ENCODE data around the gene SYTL2. TPM values are rescaled to one million over a fixed set of nuclear protein-coding genes. Genes with fewer than 3 reads are reported as not detected.
A peak's percentile ranks its signal among the peaks of the same experiment; 100 is the strongest.

Gene SYTL2
- total and polyA plus RNA-seq, 4 experiments from 2014 or later, result 3.9 to 35.7 (median 28.2) TPM

- no peaks in the 10 kb centered on the region for H3K9me3 ChIP-seq (ENCODE audit: control insufficient read depth in 1 of 2, low read length in 2 of 2)
- H3K27me3 ChIP-seq (ENCODE audit: insufficient read depth, low read length), result no peaks in the 10 kb centered on the region
- intact Hi-C loops (cut with micrococcal nuclease), result loop anchor here (1.0 to 10.0 kb wide), 7 partner anchors 58 to 499 kb away; no protein-coding TSS in a partner anchor
- no peak overlapping the region for H3K4me3 ChIP-seq (ENCODE audit: low read length in 2 of 2)
- Mint-ChIP-seq H3K4me1 (peaks cover 8 to 12% (median 9%) of the 10 kb centered on the region in 4 donors), H3K36me3 (peaks cover 15 to 32% of the 10 kb centered on the region in 2 donors), H3K27ac (peak overlapping the region in 2 of 7 donors; percentile 7 to 53), H3K27me3 (peaks cover 0 to 2% of the 10 kb centered on the region in 2 donors), H3K9me3 (no peaks in the 10 kb centered on the region), H3K4me3 (no peak overlapping the region)
- no peaks in the 10 kb centered on the region for H3K36me3 ChIP-seq (ENCODE audit: insufficient read depth, low read length)
- POLR2A ChIA-PET (ENCODE audit: partially characterized antibody), result interaction anchor here (0.6 to 1.5 kb wide), 4 partner anchors 29 to 160 kb away, joined by 3 to 5 read pairs (median 4); partner anchors contain the start of gene CREBZF
- CTCF ChIA-PET (ENCODE audit: partially characterized antibody), result interaction anchor here (0.7 to 5.6 kb wide), 15 partner anchors 8 to 306 kb away, joined by 3 to 49 read pairs (median 4); partner anchors contain the start of genes CCDC83 and CCDC89
- peaks cover 5% of the 10 kb centered on the region for H3K4me1 ChIP-seq (ENCODE audit: insufficient read depth, low read length)
- peak in 4 of 5 donors; percentile 40 to 57 (median 45) for DNase-seq
- no peak overlapping the region for H3K27ac ChIP-seq (ENCODE audit: low read depth, low read length)
Observed at GRCh38 chr11:85694385-85694980, 116.5 kb downstream of the SYTL2 start.

- H3K4me1 Mint-ChIP-seq, result peaks cover 7 to 23% (median 16%) of the 10 kb centered on the region in 4 donors
- Histone ChIP-seq H3K4me1 (ENCODE audit: insufficient read depth, low read length) (peaks cover 12% of the 10 kb centered on the region), H3K27ac (ENCODE audit: low read depth, low read length) (no peak within 1 kb of the TSS), H3K36me3 (ENCODE audit: insufficient read depth, low read length) (no peaks in the 10 kb centered on the region), H3K4me3 (ENCODE audit: low read length in 2 of 2) (no peak within 1 kb of the TSS), H3K9me3 (ENCODE audit: control insufficient read depth in 1 of 2, low read length in 2 of 2) (no peaks in the 10 kb centered on the region), H3K27me3 (ENCODE audit: insufficient read depth, low read length) (no peaks in the 10 kb centered on the region)
- H3K27ac Mint-ChIP-seq, result peak within 1 kb of the TSS in 4 of 7 donors; percentile 0 to 56 (median 28)
- H3K4me3 Mint-ChIP-seq, result peak within 1 kb of the TSS in 2 of 8 donors; percentile 20 to 46
- no peak for DNase-seq
- ChIA-PET CTCF (ENCODE audit: partially characterized antibody) (interaction anchor here (1.0 to 1.3 kb wide), 3 partner anchors 10 to 22 kb away, joined by 3 to 5 read pairs (median 4); no protein-coding TSS in a partner anchor), POLR2A (ENCODE audit: partially characterized antibody) (interaction anchor here (1.9 kb wide), 1 partner anchor 21 kb away, joined by 10 read pairs; the partner anchor contains the start of gene CREBZF)
- no peaks in the 10 kb centered on the region for H3K9me3 Mint-ChIP-seq
- intact Hi-C loops (cut with micrococcal nuclease), result no loop called here
- H3K27me3 Mint-ChIP-seq, result peaks cover 6 to 9% of the 10 kb centered on the region in 2 donors
- peaks cover 3 to 8% of the 10 kb centered on the region in 2 donors for H3K36me3 Mint-ChIP-seq
Observed at GRCh38 chr11:85685820-85686459, 125.0 kb downstream of the SYTL2 start, which contains the start of gene CCDC89. Gene CCDC89 (minus strand): TSS chr11:85686195. CDS start chr11:85686130, 65 bp downstream.

- Mint-ChIP-seq H3K27me3 (peaks cover 9 to 10% of the 10 kb centered on the region in 2 donors), H3K4me1 (peaks cover 7 to 25% (median 16%) of the 10 kb centered on the region in 4 donors), H3K36me3 (peaks cover 0 to 4% of the 10 kb centered on the region in 2 donors), H3K27ac (peak overlapping the region in 2 of 7 donors; percentile 0 to 50), H3K4me3 (peak overlapping the region in 1 of 8 donors; percentile 20), H3K9me3 (no peaks in the 10 kb centered on the region)
- POLR2A ChIA-PET (ENCODE audit: partially characterized antibody), result interaction anchor here (1.8 to 1.9 kb wide), 2 partner anchors 21 to 53 kb away, joined by 4 to 10 read pairs; partner anchors contain the start of gene CREBZF
- Histone ChIP-seq H3K27ac (ENCODE audit: low read depth, low read length) (no peak overlapping the region), H3K4me3 (ENCODE audit: low read length in 2 of 2) (no peak overlapping the region), H3K27me3 (ENCODE audit: insufficient read depth, low read length) (no peaks in the 10 kb centered on the region), H3K4me1 (ENCODE audit: insufficient read depth, low read length) (peaks cover 12% of the 10 kb centered on the region), H3K36me3 (ENCODE audit: insufficient read depth, low read length) (no peaks in the 10 kb centered on the region), H3K9me3 (ENCODE audit: control insufficient read depth in 1 of 2, low read length in 2 of 2) (no peaks in the 10 kb centered on the region)
- CTCF ChIA-PET (ENCODE audit: partially characterized antibody), result interaction anchor here (1.3 to 1.9 kb wide), 2 partner anchors 10 to 20 kb away, joined by 4 to 5 read pairs; partner anchors contain the start of gene CREBZF
- DNase-seq, result no peak
- intact Hi-C loops (cut with micrococcal nuclease), result no loop called here
Observed at GRCh38 chr11:85685125-85685819, 125.7 kb downstream of the SYTL2 start.

- DNase-seq, result peak; percentile 32 to 55 (median 40)
- peak overlapping the region; percentile 75 to 93 (median 85) for H3K4me3 Mint-ChIP-seq
- peaks cover 7 to 25% (median 16%) of the 10 kb centered on the region in 4 donors for H3K4me1 Mint-ChIP-seq
- no peaks in the 10 kb centered on the region for H3K27me3 ChIP-seq (ENCODE audit: insufficient read depth, low read length)
- CTCF ChIA-PET (ENCODE audit: partially characterized antibody), result interaction anchor here (1.8 kb wide), 1 partner anchor 15 kb away, joined by 5 read pairs; no protein-coding TSS in a partner anchor
- H3K9me3 ChIP-seq (ENCODE audit: control insufficient read depth in 1 of 2, low read length in 2 of 2), result no peaks in the 10 kb centered on the region
- no peaks in the 10 kb centered on the region for H3K9me3 Mint-ChIP-seq
- no peaks in the 10 kb centered on the region for H3K36me3 ChIP-seq (ENCODE audit: insufficient read depth, low read length)
- H3K27me3 Mint-ChIP-seq, result peaks cover 8 to 9% of the 10 kb centered on the region in 2 donors
- intact Hi-C loops (cut with micrococcal nuclease), result loop anchor here (2.0 kb wide), 1 partner anchor 18 kb away; the partner anchor contains the start of gene CREBZF
- peak overlapping the region in 6 of 7 donors; percentile 74 to 87 (median 82) for H3K27ac Mint-ChIP-seq
- POLR2A ChIA-PET (ENCODE audit: partially characterized antibody), result interaction anchor here (0.5 to 4.7 kb wide), 2 partner anchors 18 to 25 kb away, joined by 3 to 26 read pairs; partner anchors contain the start of gene CREBZF
- H3K4me3 ChIP-seq (ENCODE audit: low read length in 2 of 2), result peak overlapping the region; percentile 55 to 60
- peak overlapping the region; percentile 49 for H3K27ac ChIP-seq (ENCODE audit: low read depth, low read length)
- peaks cover 0 to 4% of the 10 kb centered on the region in 2 donors for H3K36me3 Mint-ChIP-seq
- peaks cover 12% of the 10 kb centered on the region for H3K4me1 ChIP-seq (ENCODE audit: insufficient read depth, low read length)
Observed at GRCh38 chr11:85682330-85683305, 128.3 kb downstream of the SYTL2 start.

- ChIA-PET POLR2A (ENCODE audit: partially characterized antibody) (interaction anchor here (1.1 to 4.7 kb wide), 3 partner anchors 17 to 144 kb away, joined by 3 to 26 read pairs (median 5); partner anchors contain the start of gene CREBZF), CTCF (ENCODE audit: partially characterized antibody) (interaction anchor here (1.1 to 1.8 kb wide), 3 partner anchors 10 to 18 kb away, joined by 3 to 5 read pairs (median 4); no protein-coding TSS in a partner anchor)
- Histone ChIP-seq H3K4me3 (ENCODE audit: low read length in 2 of 2) (no peak overlapping the region), H3K27me3 (ENCODE audit: insufficient read depth, low read length) (no peaks in the 10 kb centered on the region), H3K27ac (ENCODE audit: low read depth, low read length) (no peak overlapping the region), H3K9me3 (ENCODE audit: control insufficient read depth in 1 of 2, low read length in 2 of 2) (no peaks in the 10 kb centered on the region), H3K36me3 (ENCODE audit: insufficient read depth, low read length) (no peaks in the 10 kb centered on the region), H3K4me1 (ENCODE audit: insufficient read depth, low read length) (peaks cover 12% of the 10 kb centered on the region)
- Mint-ChIP-seq H3K27ac (no peak overlapping the region), H3K27me3 (peaks cover 8 to 9% of the 10 kb centered on the region in 2 donors), H3K36me3 (peaks cover 0 to 3% of the 10 kb centered on the region in 2 donors), H3K9me3 (no peaks in the 10 kb centered on the region), H3K4me3 (peak overlapping the region in 1 of 8 donors; percentile 15), H3K4me1 (peaks cover 7 to 25% (median 16%) of the 10 kb centered on the region in 4 donors)
- peak in 2 of 5 donors; percentile 2 to 15 for DNase-seq
- intact Hi-C loops (cut with micrococcal nuclease), result no loop called here
Observed at GRCh38 chr11:85680897-85681296, 130.0 kb downstream of the SYTL2 start.

- no peaks in the 10 kb centered on the region for H3K9me3 Mint-ChIP-seq
- H3K27ac ChIP-seq (ENCODE audit: low read depth, low read length), result no peak overlapping the region
- intact Hi-C loops (cut with micrococcal nuclease), result no loop called here
- ChIA-PET POLR2A (ENCODE audit: partially characterized antibody) (interaction anchor here (4.7 kb wide), 1 partner anchor 15 kb away, joined by 26 read pairs; the partner anchor contains the start of gene CREBZF), CTCF (ENCODE audit: partially characterized antibody) (interaction anchor here (0.5 kb wide), 1 partner anchor 146 kb away, joined by 3 read pairs; no protein-coding TSS in a partner anchor)
- DNase-seq, result no peak
- H3K27me3 ChIP-seq (ENCODE audit: insufficient read depth, low read length), result no peaks in the 10 kb centered on the region
- H3K4me1 Mint-ChIP-seq, result peaks cover 7 to 25% (median 16%) of the 10 kb centered on the region in 4 donors
- no peaks in the 10 kb centered on the region for H3K36me3 ChIP-seq (ENCODE audit: insufficient read depth, low read length)
- no peak overlapping the region for H3K4me3 ChIP-seq (ENCODE audit: low read length in 2 of 2)
- H3K9me3 ChIP-seq (ENCODE audit: control insufficient read depth in 1 of 2, low read length in 2 of 2), result no peaks in the 10 kb centered on the region
- H3K4me1 ChIP-seq (ENCODE audit: insufficient read depth, low read length), result peaks cover 12% of the 10 kb centered on the region
- no peak overlapping the region for H3K4me3 Mint-ChIP-seq
- H3K27ac Mint-ChIP-seq, result no peak overlapping the region
- peaks cover 8 to 9% of the 10 kb centered on the region in 2 donors for H3K27me3 Mint-ChIP-seq
- H3K36me3 Mint-ChIP-seq, result no peaks in the 10 kb centered on the region
Observed at GRCh38 chr11:85679576-85679975, 131.4 kb downstream of the SYTL2 start.

Data from CD4-positive, alpha-beta memory T cell (primary cell).